ENCODE data around the gene LMNTD1.

GRCh38 chr12:25558586-25558985, 5.5 kb upstream of the LMNTD1 start:
- TF ChIP-seq REST (IDR thresholded peaks at IDR 0.05; ENCODE audit: low read depth, low read length) (no peak), TCF12 (IDR thresholded peaks at IDR 0.05; ENCODE audit: low read depth, low read length) (no peak), ETV6 (conservative IDR thresholded peaks at IDR 0.05 in 1 of 2, IDR thresholded peaks at IDR 0.05 in 1 of 2; ENCODE audit: borderline replicate concordance in 1 of 2, low read depth in 1 of 2) (no peak), KDM1A (IDR thresholded peaks at IDR 0.05; ENCODE audit: borderline replicate concordance) (no peak), EZH2 (IDR thresholded peaks at IDR 0.05; ENCODE audit: borderline replicate concordance, control insufficient read depth, low read depth, low read length) (no peak), POLR2AphosphoS5 (IDR thresholded peaks at IDR 0.05; ENCODE audit: low read length) (no peak), EP300 (IDR thresholded peaks at IDR 0.05; ENCODE audit: borderline replicate concordance in 1 of 2, control insufficient read depth in 1 of 2, low read depth in 2 of 2, low read length in 2 of 2) (no peak), POLR2A (IDR thresholded peaks at IDR 0.05; ENCODE audit: low read depth, low read length) (no peak), EGR1 (IDR thresholded peaks at IDR 0.05; ENCODE audit: borderline replicate concordance in 1 of 2, low read depth in 2 of 2, low read length in 2 of 2) (no peak), POLR2AphosphoS2 (IDR thresholded peaks at IDR 0.05; ENCODE audit: low read depth, low read length) (no peak), CHD4 (IDR thresholded peaks at IDR 0.05) (no peak)
- TF ChIP-seq, protein P1, sequence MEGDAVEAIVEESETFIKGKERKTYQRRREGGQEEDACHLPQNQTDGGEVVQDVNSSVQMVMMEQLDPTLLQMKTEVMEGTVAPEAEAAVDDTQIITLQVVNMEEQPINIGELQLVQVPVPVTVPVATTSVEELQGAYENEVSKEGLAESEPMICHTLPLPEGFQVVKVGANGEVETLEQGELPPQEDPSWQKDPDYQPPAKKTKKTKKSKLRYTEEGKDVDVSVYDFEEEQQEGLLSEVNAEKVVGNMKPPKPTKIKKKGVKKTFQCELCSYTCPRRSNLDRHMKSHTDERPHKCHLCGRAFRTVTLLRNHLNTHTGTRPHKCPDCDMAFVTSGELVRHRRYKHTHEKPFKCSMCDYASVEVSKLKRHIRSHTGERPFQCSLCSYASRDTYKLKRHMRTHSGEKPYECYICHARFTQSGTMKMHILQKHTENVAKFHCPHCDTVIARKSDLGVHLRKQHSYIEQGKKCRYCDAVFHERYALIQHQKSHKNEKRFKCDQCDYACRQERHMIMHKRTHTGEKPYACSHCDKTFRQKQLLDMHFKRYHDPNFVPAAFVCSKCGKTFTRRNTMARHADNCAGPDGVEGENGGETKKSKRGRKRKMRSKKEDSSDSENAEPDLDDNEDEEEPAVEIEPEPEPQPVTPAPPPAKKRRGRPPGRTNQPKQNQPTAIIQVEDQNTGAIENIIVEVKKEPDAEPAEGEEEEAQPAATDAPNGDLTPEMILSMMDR (IDR thresholded peaks at IDR 0.05 in 2 of 3, conservative IDR thresholded peaks at IDR 0.05 in 1 of 3; ENCODE audit: control insufficient read depth in 2 of 3, extremely low read depth in 1 of 3, insufficient read depth in 1 of 3, low read depth in 3 of 3, low read length in 3 of 3) = no peak
- TF ChIP-seq, protein P2, sequence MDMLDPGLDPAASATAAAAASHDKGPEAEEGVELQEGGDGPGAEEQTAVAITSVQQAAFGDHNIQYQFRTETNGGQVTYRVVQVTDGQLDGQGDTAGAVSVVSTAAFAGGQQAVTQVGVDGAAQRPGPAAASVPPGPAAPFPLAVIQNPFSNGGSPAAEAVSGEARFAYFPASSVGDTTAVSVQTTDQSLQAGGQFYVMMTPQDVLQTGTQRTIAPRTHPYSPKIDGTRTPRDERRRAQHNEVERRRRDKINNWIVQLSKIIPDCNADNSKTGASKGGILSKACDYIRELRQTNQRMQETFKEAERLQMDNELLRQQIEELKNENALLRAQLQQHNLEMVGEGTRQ (IDR thresholded peaks at IDR 0.05; ENCODE audit: borderline replicate concordance, low read depth, low read length) = no peak
- TF ChIP-seq, protein P3, sequence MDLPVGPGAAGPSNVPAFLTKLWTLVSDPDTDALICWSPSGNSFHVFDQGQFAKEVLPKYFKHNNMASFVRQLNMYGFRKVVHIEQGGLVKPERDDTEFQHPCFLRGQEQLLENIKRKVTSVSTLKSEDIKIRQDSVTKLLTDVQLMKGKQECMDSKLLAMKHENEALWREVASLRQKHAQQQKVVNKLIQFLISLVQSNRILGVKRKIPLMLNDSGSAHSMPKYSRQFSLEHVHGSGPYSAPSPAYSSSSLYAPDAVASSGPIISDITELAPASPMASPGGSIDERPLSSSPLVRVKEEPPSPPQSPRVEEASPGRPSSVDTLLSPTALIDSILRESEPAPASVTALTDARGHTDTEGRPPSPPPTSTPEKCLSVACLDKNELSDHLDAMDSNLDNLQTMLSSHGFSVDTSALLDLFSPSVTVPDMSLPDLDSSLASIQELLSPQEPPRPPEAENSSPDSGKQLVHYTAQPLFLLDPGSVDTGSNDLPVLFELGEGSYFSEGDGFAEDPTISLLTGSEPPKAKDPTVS (IDR thresholded peaks at IDR 0.05; ENCODE audit: low read depth, low read length) = no peak

All from GM12878 (cell line).